Measurements from ENCODE around the gene QRFP. TPM values are rescaled to one million over a fixed set of nuclear protein-coding genes. Genes with fewer than 3 reads are reported as not detected.

QRFP gene
- total RNA-seq, 4 donors from 2014 or later, result not detected

- Histone ChIP-seq H3K36me3 (peaks cover 92 to 93% of the 10 kb centered on the region in 2 donors), H3K9me3 (no peaks in the 10 kb centered on the region), H3K27me3 (no peaks in the 10 kb centered on the region), H3K27ac (no peak overlapping the region), H3K4me3 (replicated peaks in 1 of 3) (no peak overlapping the region), H3K4me1 (no peaks in the 10 kb centered on the region)
- WGBS, 2 donors, result 86 to 91% methylated on average over 46 to 47 of the region's 47 CpGs
- no peak for TF ChIP-seq POLR2A (IDR thresholded peaks at IDR 0.05)
- TF ChIP-seq, protein P1, sequence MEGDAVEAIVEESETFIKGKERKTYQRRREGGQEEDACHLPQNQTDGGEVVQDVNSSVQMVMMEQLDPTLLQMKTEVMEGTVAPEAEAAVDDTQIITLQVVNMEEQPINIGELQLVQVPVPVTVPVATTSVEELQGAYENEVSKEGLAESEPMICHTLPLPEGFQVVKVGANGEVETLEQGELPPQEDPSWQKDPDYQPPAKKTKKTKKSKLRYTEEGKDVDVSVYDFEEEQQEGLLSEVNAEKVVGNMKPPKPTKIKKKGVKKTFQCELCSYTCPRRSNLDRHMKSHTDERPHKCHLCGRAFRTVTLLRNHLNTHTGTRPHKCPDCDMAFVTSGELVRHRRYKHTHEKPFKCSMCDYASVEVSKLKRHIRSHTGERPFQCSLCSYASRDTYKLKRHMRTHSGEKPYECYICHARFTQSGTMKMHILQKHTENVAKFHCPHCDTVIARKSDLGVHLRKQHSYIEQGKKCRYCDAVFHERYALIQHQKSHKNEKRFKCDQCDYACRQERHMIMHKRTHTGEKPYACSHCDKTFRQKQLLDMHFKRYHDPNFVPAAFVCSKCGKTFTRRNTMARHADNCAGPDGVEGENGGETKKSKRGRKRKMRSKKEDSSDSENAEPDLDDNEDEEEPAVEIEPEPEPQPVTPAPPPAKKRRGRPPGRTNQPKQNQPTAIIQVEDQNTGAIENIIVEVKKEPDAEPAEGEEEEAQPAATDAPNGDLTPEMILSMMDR (IDR thresholded peaks at IDR 0.05), result no peak
- intact Hi-C loops (cut with DNase I), result loop anchor here (5.0 kb wide), 1 partner anchor 62 kb away; no protein-coding TSS in a partner anchor
- DNase-seq, result no peak
Measured at GRCh38 chr9:130884542-130885483, 11.8 kb downstream of the QRFP start.

GRCh38 chr9:130884111-130884531, 12.5 kb downstream of the QRFP start:
- 92% methylated on average over 13 to 25 of the region's 25 CpGs for WGBS, 2 donors

GRCh38 chr9:130883479-130883878, 13.1 kb downstream of the QRFP start:
- H3K36me3 ChIP-seq, result peaks cover 97 to 99% of the 10 kb centered on the region in 2 donors
- TF ChIP-seq, protein P1 (IDR thresholded peaks at IDR 0.05), result no peak
- TF ChIP-seq POLR2A (IDR thresholded peaks at IDR 0.05), result no peak
- H3K4me1 ChIP-seq, result no peaks in the 10 kb centered on the region
- intact Hi-C loops (cut with DNase I), result loop anchor here (5.0 kb wide), 1 partner anchor 64 kb away; no protein-coding TSS in a partner anchor
- DNase-seq, result no peak
- H3K27me3 ChIP-seq, result no peaks in the 10 kb centered on the region
- no peak overlapping the region for H3K27ac ChIP-seq
- H3K9me3 ChIP-seq, result no peaks in the 10 kb centered on the region
- 83 to 87% methylated on average over 5 of the region's 5 CpGs for WGBS, 2 donors
- no peak overlapping the region for H3K4me3 ChIP-seq (replicated peaks in 1 of 3)

More at GRCh38 chr9:130884111-130884531, 12.5 kb downstream of the QRFP start:
- H3K27me3 ChIP-seq, result no peaks in the 10 kb centered on the region
- TF ChIP-seq POLR2A (IDR thresholded peaks at IDR 0.05), result no peak
- TF ChIP-seq, protein P1 (IDR thresholded peaks at IDR 0.05), result no peak
- no peak overlapping the region for H3K4me3 ChIP-seq (replicated peaks in 1 of 3)
- intact Hi-C loops (cut with DNase I), result loop anchor here (5.0 kb wide), 1 partner anchor 63 kb away; no protein-coding TSS in a partner anchor
- no peaks in the 10 kb centered on the region for H3K4me1 ChIP-seq
- H3K36me3 ChIP-seq, result peaks cover 98 to 99% of the 10 kb centered on the region in 2 donors
- H3K9me3 ChIP-seq, result no peaks in the 10 kb centered on the region
- DNase-seq, result no peak
- H3K27ac ChIP-seq, result no peak overlapping the region

GRCh38 chr9:130882696-130883225, 13.9 kb downstream of the QRFP start:
- Histone ChIP-seq H3K36me3 (peaks cover 97% of the 10 kb centered on the region in 2 donors), H3K4me1 (no peaks in the 10 kb centered on the region), H3K9me3 (no peaks in the 10 kb centered on the region), H3K4me3 (replicated peaks in 1 of 3) (no peak overlapping the region), H3K27ac (no peak overlapping the region), H3K27me3 (no peaks in the 10 kb centered on the region)
- no peak for DNase-seq
- intact Hi-C loops (cut with DNase I), result loop anchor here (5.0 kb wide), 1 partner anchor 65 kb away; no protein-coding TSS in a partner anchor
- TF ChIP-seq POLR2A (IDR thresholded peaks at IDR 0.05), result no peak
- TF ChIP-seq, protein P1 (IDR thresholded peaks at IDR 0.05), result no peak
- 94 to 97% methylated on average over 11 to 15 of the region's 15 CpGs for WGBS, 2 donors

Data from thyroid gland (tissue), 4 donors.